H9 (cell line): ENCODE results near the gene NRGN. TPM values are rescaled to one million over a fixed set of nuclear protein-coding genes. Genes with fewer than 3 reads are reported as not detected.

Source experiments
- DNase-seq: peaks from one replicate; pipeline ENCODE4 v3.0.0-alpha.2; 2017
- H2AFZ ChIP-seq: one replicate; pipeline ENCODE4 v1.6.1; 2013; ENCODE audit warnings: mild to moderate bottlenecking, low read length, control low read depth, moderate library complexity
- H2AK5ac ChIP-seq: 2 replicates; pipeline ENCODE4 v1.6.1; 2013; ENCODE audit warnings: low read length, control low read depth, mixed read lengths; ENCODE audit not compliant: insufficient read length
- H2BK120ac ChIP-seq: one replicate; pipeline ENCODE4 v1.6.1; 2013; ENCODE audit warnings: low read depth, mild to moderate bottlenecking, low read length, control low read depth, inconsistent platforms; ENCODE audit not compliant: poor library complexity, severe bottlenecking
- H2BK12ac ChIP-seq: 2 replicates; pipeline ENCODE4 v1.6.1; 2013; ENCODE audit warnings: low read length, control low read depth, mixed read lengths, low read depth; ENCODE audit not compliant: insufficient read length
- H2BK15ac ChIP-seq: 2 replicates; pipeline ENCODE4 v1.6.1; 2013; ENCODE audit warnings: low read depth, low read length, control low read depth
- H2BK20ac ChIP-seq: one replicate; pipeline ENCODE4 v1.6.1; 2013; ENCODE audit warnings: low read depth, mild to moderate bottlenecking, low read length, control low read depth, inconsistent platforms; ENCODE audit not compliant: poor library complexity, severe bottlenecking
- H2BK5ac ChIP-seq: 2 replicates; pipeline ENCODE4 v1.6.1; 2013; ENCODE audit warnings: low read length, control low read depth, mixed read lengths; ENCODE audit not compliant: insufficient read length
- H3K14ac ChIP-seq: 2 replicates; pipeline ENCODE4 v1.6.1; 2013; ENCODE audit warnings: low read length, control low read depth; ENCODE audit not compliant: insufficient read depth
- H3K18ac ChIP-seq: 2 replicates; pipeline ENCODE4 v1.6.1; 2013; ENCODE audit warnings: low read depth, mild to moderate bottlenecking, mixed read lengths, low read length, control low read depth; ENCODE audit not compliant: insufficient read length
- H3K23ac ChIP-seq: 2 replicates; pipeline ENCODE4 v1.6.1; 2013; ENCODE audit warnings: low read length, control low read depth, mixed read lengths, low read depth; ENCODE audit not compliant: insufficient read length
- H3K23me2 ChIP-seq: 2 replicates; pipeline ENCODE4 v1.6.1; 2013; ENCODE audit warnings: low read depth, mild to moderate bottlenecking, mixed read lengths, low read length, control low read depth; ENCODE audit not compliant: insufficient read length, poor library complexity, severe bottlenecking
- H3K27ac ChIP-seq: 2 replicates; pipeline ENCODE4 v1.5.1; 2013; ENCODE audit warnings: low read length, control low read depth, mixed read lengths, low read depth; ENCODE audit not compliant: insufficient read length
- H3K27me3 ChIP-seq: 2 replicates; pipeline ENCODE4 v1.6.1; 2013; ENCODE audit warnings: low read length, control low read depth, inconsistent platforms; ENCODE audit not compliant: insufficient read depth
- H3K4ac ChIP-seq: 2 replicates; pipeline ENCODE4 v1.6.1; 2013; ENCODE audit warnings: low read depth, mild to moderate bottlenecking, control low read depth, inconsistent platforms, low read length, moderate library complexity
- H3K4me1 ChIP-seq: 2 replicates; pipeline ENCODE4 v1.6.1; 2013; ENCODE audit warnings: low read length, control low read depth, inconsistent platforms; ENCODE audit not compliant: insufficient read depth
- H3K4me2 ChIP-seq: 2 replicates; pipeline ENCODE4 v1.6.1; 2013; ENCODE audit warnings: low read length, control low read depth, mixed read lengths; ENCODE audit not compliant: insufficient read length, insufficient read depth
- H3K56ac ChIP-seq: 2 replicates; pipeline ENCODE4 v1.6.1; 2013; ENCODE audit warnings: low read depth, mild to moderate bottlenecking, mixed read lengths, low read length, control low read depth; ENCODE audit not compliant: insufficient read length
- H3K79me1 ChIP-seq: 2 replicates; pipeline ENCODE4 v1.6.1; 2013; ENCODE audit warnings: low read depth, mild to moderate bottlenecking, moderate library complexity, low read length, control low read depth, inconsistent platforms; ENCODE audit not compliant: insufficient read depth, poor library complexity, severe bottlenecking
- H3K79me2 ChIP-seq: 2 replicates; pipeline ENCODE4 v1.6.1; 2013; ENCODE audit warnings: low read length, control low read depth, inconsistent platforms; ENCODE audit not compliant: insufficient read depth
- H3K9ac ChIP-seq: 2 replicates; pipeline ENCODE4 v1.6.1; 2013; ENCODE audit warnings: low read length, control low read depth, mixed read lengths; ENCODE audit not compliant: insufficient read length; ENCODE audit errors: extremely low read depth
- H3K9me3 ChIP-seq: one replicate; pipeline ENCODE4 v1.6.1; 2013; ENCODE audit warnings: low read depth, low read length, inconsistent platforms; ENCODE audit not compliant: control insufficient read depth
- H3T11ph ChIP-seq: one replicate; pipeline ENCODE4 v1.6.1; 2013; ENCODE audit warnings: mild to moderate bottlenecking, low read length, control low read depth, inconsistent platforms
- H4K20me1 ChIP-seq: one replicate; pipeline ENCODE4 v1.6.1; 2013; ENCODE audit not compliant: control insufficient read depth, insufficient read length, insufficient read depth
- H4K5ac ChIP-seq: 2 replicates; pipeline ENCODE4 v1.6.1; 2013; ENCODE audit warnings: low read depth, mild to moderate bottlenecking, mixed read lengths, low read length, control low read depth; ENCODE audit not compliant: insufficient read length
- H4K8ac ChIP-seq: replicated peaks from 2 replicates; pipeline ENCODE4 v1.6.1; 2013; ENCODE audit warnings: low read length, control low read depth, mixed read lengths, low read depth; ENCODE audit not compliant: insufficient read length
- H4K91ac ChIP-seq: 2 replicates; pipeline ENCODE4 v1.6.1; 2013; ENCODE audit warnings: low read depth, mild to moderate bottlenecking, moderate library complexity, mixed read lengths, low read length, control low read depth; ENCODE audit not compliant: insufficient read length
- H3K27ac Mint-ChIP-seq, 3 experiments: 2 replicates in 2 of 3; 3 replicates in 1 of 3; pipeline ENCODE4 v1.8.0; 2020 to 2021; ENCODE audit warnings: mixed read lengths in 3 of 3, mild to moderate bottlenecking in 1 of 3, moderate library complexity in 1 of 3
- H3K27me3 Mint-ChIP-seq: 2 replicates; pipeline ENCODE4 v1.8.0; 2021; ENCODE audit warnings: low read depth, mild to moderate bottlenecking, moderate library complexity, mixed read lengths
- H3K36me3 Mint-ChIP-seq, 3 experiments: 2 replicates in 2 of 3; 3 replicates in 1 of 3; pipeline ENCODE4 v1.8.0; 2020 to 2021; ENCODE audit warnings: low read depth in 3 of 3, mixed read lengths in 3 of 3; ENCODE audit not compliant: insufficient read depth in 1 of 3
- H3K4me1 Mint-ChIP-seq, 2 experiments: 2 replicates each; pipeline ENCODE4 v1.8.0; 2020; ENCODE audit warnings: mixed read lengths in 2 of 2
- H3K4me3 Mint-ChIP-seq, 2 experiments: 2 replicates in 1 of 2; 3 replicates in 1 of 2; pipeline ENCODE4 v1.8.0; 2020 to 2021; ENCODE audit warnings: mild to moderate bottlenecking in 2 of 2, mixed read lengths in 2 of 2, moderate library complexity in 1 of 2
- H3K9me3 Mint-ChIP-seq, 2 experiments: 2 replicates in 1 of 2; 3 replicates in 1 of 2; pipeline ENCODE4 v1.8.0; 2020; ENCODE audit warnings: mild to moderate bottlenecking in 2 of 2, mixed read lengths in 2 of 2, moderate library complexity in 1 of 2
- total RNA-seq: library from RNA; stranded (reverse); gene quantifications from 2 replicates; pipeline ENCODE4 v1.2.1, GENCODE V29; 2021
- TF ChIP-seq, protein P1 (sequence below): fragments of 200-600 bp; sonication (generic); conservative IDR thresholded peaks from 3 replicates; pipeline ENCODE4 v1.8.0; 2021; ENCODE audit warnings: antibody characterized with exemption, mild to moderate bottlenecking

NRGN gene
- total RNA-seq, 1 experiment from 2014 or later, result 6.4 TPM

DNA sequence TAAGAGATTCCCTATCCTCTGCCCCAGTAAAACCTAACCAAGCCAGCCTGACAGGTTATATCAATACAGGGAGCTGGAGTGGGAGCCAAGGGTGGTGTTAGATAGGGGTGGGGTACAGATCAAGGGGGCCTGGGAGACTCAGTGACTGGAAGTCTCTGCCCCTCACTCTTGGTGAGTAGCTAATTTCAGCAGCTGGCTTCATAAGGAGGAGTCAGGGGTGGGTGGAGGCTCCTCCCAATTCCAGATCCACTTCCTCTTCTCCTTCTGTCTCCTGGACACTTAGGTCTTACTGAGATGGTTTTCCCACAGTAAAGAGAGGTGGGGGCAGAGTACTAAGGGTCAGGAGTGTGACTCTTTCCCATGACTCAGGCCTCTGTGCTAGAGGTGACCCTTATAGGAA is 13.5 kb downstream of the NRGN start:
- Mint-ChIP-seq H3K27me3 (peaks cover 66% of the 10 kb centered on the region), H3K4me1 (peaks cover 12 to 42% of the 10 kb centered on the region in 2 experiments)

More for the DNA sequence above, 13.5 kb downstream of the NRGN start:
- H2AK5ac ChIP-seq, result no peak overlapping the region
- peaks cover 1 to 11% of the 10 kb centered on the region in 2 experiments; a peak in 3 of 5 replicates for H3K9me3 Mint-ChIP-seq
- no peak overlapping the region for H4K91ac ChIP-seq
- H2BK15ac ChIP-seq, result no peak overlapping the region
- peaks cover 91% of the 10 kb centered on the region for H3K27me3 ChIP-seq
- no peak overlapping the region for H2BK120ac ChIP-seq
- no peak overlapping the region for H2BK5ac ChIP-seq
- no peak overlapping the region for H3K4ac ChIP-seq
- TF ChIP-seq, protein P1, sequence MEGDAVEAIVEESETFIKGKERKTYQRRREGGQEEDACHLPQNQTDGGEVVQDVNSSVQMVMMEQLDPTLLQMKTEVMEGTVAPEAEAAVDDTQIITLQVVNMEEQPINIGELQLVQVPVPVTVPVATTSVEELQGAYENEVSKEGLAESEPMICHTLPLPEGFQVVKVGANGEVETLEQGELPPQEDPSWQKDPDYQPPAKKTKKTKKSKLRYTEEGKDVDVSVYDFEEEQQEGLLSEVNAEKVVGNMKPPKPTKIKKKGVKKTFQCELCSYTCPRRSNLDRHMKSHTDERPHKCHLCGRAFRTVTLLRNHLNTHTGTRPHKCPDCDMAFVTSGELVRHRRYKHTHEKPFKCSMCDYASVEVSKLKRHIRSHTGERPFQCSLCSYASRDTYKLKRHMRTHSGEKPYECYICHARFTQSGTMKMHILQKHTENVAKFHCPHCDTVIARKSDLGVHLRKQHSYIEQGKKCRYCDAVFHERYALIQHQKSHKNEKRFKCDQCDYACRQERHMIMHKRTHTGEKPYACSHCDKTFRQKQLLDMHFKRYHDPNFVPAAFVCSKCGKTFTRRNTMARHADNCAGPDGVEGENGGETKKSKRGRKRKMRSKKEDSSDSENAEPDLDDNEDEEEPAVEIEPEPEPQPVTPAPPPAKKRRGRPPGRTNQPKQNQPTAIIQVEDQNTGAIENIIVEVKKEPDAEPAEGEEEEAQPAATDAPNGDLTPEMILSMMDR, result no peak
- no peaks in the 10 kb centered on the region for H4K20me1 ChIP-seq
- no peak overlapping the region; a peak in 1 of 7 replicates for H3K27ac Mint-ChIP-seq
- DNase-seq, result no peak
- H3K4me1 ChIP-seq, result peaks cover 3% of the 10 kb centered on the region; the same call in 1 of the 2 replicates
- no peak overlapping the region for H3K9ac ChIP-seq
- H4K5ac ChIP-seq, result no peak overlapping the region
- H3K9me3 ChIP-seq, result no peaks in the 10 kb centered on the region
- H3K79me2 ChIP-seq, result no peaks in the 10 kb centered on the region
- H3K4me3 Mint-ChIP-seq, result no peak overlapping the region; a peak in 1 of 5 replicates
- H2BK12ac ChIP-seq, result no peak overlapping the region
- H3K18ac ChIP-seq, result no peak overlapping the region
- H3K27ac ChIP-seq, result no peak overlapping the region
- H3K79me1 ChIP-seq, result no peaks in the 10 kb centered on the region
- no peak overlapping the region for H2AFZ ChIP-seq
- peaks cover 3% of the 10 kb centered on the region for H3K23me2 ChIP-seq
- no peak overlapping the region for H3T11ph ChIP-seq
- H3K23ac ChIP-seq, result no peak overlapping the region
- H3K14ac ChIP-seq, result no peak overlapping the region
- H3K36me3 Mint-ChIP-seq, result no peaks in the 10 kb centered on the region; a peak in 2 of 7 replicates
- H4K8ac ChIP-seq, result no peak overlapping the region
- H2BK20ac ChIP-seq, result no peak overlapping the region
- H3K56ac ChIP-seq, result no peak overlapping the region
- no peak overlapping the region for H3K4me2 ChIP-seq
